OCI-LY1 (cell line): ENCODE data around the gene APOC4.

ENCODE experiments used
- H2AFZ ChIP-seq: fragments of 200-600 bp; sonication (generic), shearing (Covaris generic); 2 replicates; pipeline ENCODE4 v1.6.0; 2014; ENCODE audit warnings: antibody characterized with exemption, mild to moderate bottlenecking, low read length
- H3F3A ChIP-seq: fragments of 200-600 bp; sonication (generic), shearing (Covaris generic); 2 replicates; pipeline ENCODE4 v1.6.0; 2014; ENCODE audit warnings: mild to moderate bottlenecking, antibody characterized with exemption, low read length, moderate library complexity; ENCODE audit not compliant: insufficient read depth
- H3K27ac ChIP-seq: fragments of 200-600 bp; sonication (generic); 2 replicates; pipeline ENCODE4 v1.5.1; 2014; ENCODE audit warnings: low read length, mixed run types, mild to moderate bottlenecking, low read depth; ENCODE audit not compliant: poor library complexity, severe bottlenecking
- H3K27me3 ChIP-seq: fragments of 200-600 bp; sonication (generic); 2 replicates; pipeline ENCODE4 v1.6.0; 2014; ENCODE audit warnings: antibody characterized with exemption, mild to moderate bottlenecking, low read length, moderate library complexity; ENCODE audit not compliant: insufficient read depth
- H3K36me3 ChIP-seq: fragments of 200-600 bp; sonication (generic); 2 replicates; pipeline ENCODE4 v1.6.1; 2014; ENCODE audit warnings: mild to moderate bottlenecking, antibody characterized with exemption, low read length, moderate library complexity, mixed read lengths; ENCODE audit not compliant: insufficient read depth
- H3K4me1 ChIP-seq: fragments of 200-600 bp; sonication (generic); 2 replicates; pipeline ENCODE4 v1.5.1; 2014; ENCODE audit warnings: mild to moderate bottlenecking, low read length, moderate library complexity; ENCODE audit not compliant: insufficient read depth, severe bottlenecking
- H3K4me2 ChIP-seq: fragments of 200-600 bp; sonication (generic), shearing (Covaris generic); 2 replicates; pipeline ENCODE4 v1.6.1; 2014; ENCODE audit warnings: low read length
- H3K4me3 ChIP-seq: fragments of 200-600 bp; sonication (generic); 2 replicates; pipeline ENCODE4 v1.5.1; 2014; ENCODE audit warnings: low read length, low read depth, mild to moderate bottlenecking, mixed read lengths; ENCODE audit not compliant: poor library complexity, severe bottlenecking
- H3K79me2 ChIP-seq: fragments of 200-600 bp; shearing (Covaris generic); 2 replicates; pipeline ENCODE4 v1.6.1; 2016; ENCODE audit warnings: mixed run types, low read length, mixed read lengths; ENCODE audit not compliant: insufficient read depth
- H3K9ac ChIP-seq: fragments of 200-600 bp; sonication (generic), shearing (Covaris generic); 2 replicates; pipeline ENCODE4 v1.6.1; 2014; ENCODE audit warnings: mild to moderate bottlenecking, low read length, mixed read lengths
- H3K9me2 ChIP-seq: fragments of 200-600 bp; sonication (generic), shearing (Covaris generic); 2 replicates; pipeline ENCODE4 v1.6.1; 2014; ENCODE audit warnings: low read depth, mild to moderate bottlenecking, low read length, mixed read lengths
- H3K9me3 ChIP-seq: fragments of 200-600 bp; shearing (Covaris generic); 2 replicates; pipeline ENCODE4 v1.6.1; 2014; ENCODE audit warnings: low read length, mixed read lengths
- H4K20me1 ChIP-seq: fragments of 200-600 bp; sonication (generic), shearing (Covaris generic); 2 replicates; pipeline ENCODE4 v1.6.0; 2016; ENCODE audit warnings: mild to moderate bottlenecking, low read length; ENCODE audit not compliant: insufficient read depth
- CTCF ChIP-seq: fragments of 200-600 bp; sonication (generic), shearing (Covaris generic); IDR thresholded peaks from 2 replicates; pipeline ENCODE4 v1.5.1; 2017; ENCODE audit warnings: mild to moderate bottlenecking, antibody characterized with exemption, low read length, moderate library complexity, mixed read lengths
- EZH2 ChIP-seq: fragments of 200-600 bp; sonication (generic), shearing (Covaris generic); IDR thresholded peaks from 2 replicates; pipeline ENCODE4 v1.8.0; 2017; ENCODE audit warnings: borderline replicate concordance, mixed run types, mild to moderate bottlenecking, antibody characterized with exemption, low read length, moderate library complexity, mixed read lengths

APOC4 gene

GRCh38 chr19:44927746-44928145, 14.3 kb upstream of the APOC4 start:
- no peak overlapping the region for H3K9ac ChIP-seq
- no peak overlapping the region for H2AFZ ChIP-seq
- no peaks in the 10 kb centered on the region for H3K9me2 ChIP-seq
- H3K27me3 ChIP-seq = peaks cover 3% of the 10 kb centered on the region; the same call in 1 of the 2 replicates
- H4K20me1 ChIP-seq = no peaks in the 10 kb centered on the region
- H3K4me3 ChIP-seq = no peak overlapping the region
- H3K9me3 ChIP-seq = no peaks in the 10 kb centered on the region
- no peaks in the 10 kb centered on the region for H3K4me1 ChIP-seq
- H3K36me3 ChIP-seq = no peaks in the 10 kb centered on the region
- no peaks in the 10 kb centered on the region for H3K79me2 ChIP-seq
- TF ChIP-seq EZH2 = no peak
- TF ChIP-seq CTCF = no peak
- H3K27ac ChIP-seq = no peak overlapping the region
- no peaks in the 10 kb centered on the region for H3F3A ChIP-seq
- H3K4me2 ChIP-seq = no peak overlapping the region

DNA sequence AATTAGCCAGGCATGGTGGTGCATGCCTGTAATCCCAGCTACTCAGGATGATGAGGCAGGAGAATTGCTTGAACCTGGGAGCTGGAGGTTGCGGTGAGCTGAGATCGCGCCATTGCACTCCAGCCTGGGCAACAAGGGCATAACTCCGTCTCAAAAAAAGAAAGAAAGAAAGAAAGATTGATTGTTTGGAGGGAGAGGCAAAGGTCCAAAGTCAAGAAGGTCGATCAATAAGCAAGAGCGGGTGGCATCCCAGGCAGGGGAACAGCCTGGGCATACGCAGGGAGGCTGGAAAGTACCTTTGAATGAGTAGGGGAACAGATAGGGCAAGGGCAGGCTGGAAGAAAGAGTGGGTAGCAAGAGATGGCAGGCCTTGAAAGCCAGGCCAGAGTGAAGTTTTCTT, 11.9 kb upstream of the APOC4 start:
- Histone ChIP-seq H3K36me3 (no peaks in the 10 kb centered on the region), H3K4me3 (no peak overlapping the region), H3K4me2 (no peak overlapping the region), H3K9me2 (no peaks in the 10 kb centered on the region), H3K27ac (no peak overlapping the region), H3F3A (no peaks in the 10 kb centered on the region), H3K4me1 (no peaks in the 10 kb centered on the region), H3K9me3 (no peaks in the 10 kb centered on the region), H3K9ac (no peak overlapping the region), H3K27me3 (peaks cover 3% of the 10 kb centered on the region; the same call in 1 of the 2 replicates), H4K20me1 (no peaks in the 10 kb centered on the region), H3K79me2 (no peaks in the 10 kb centered on the region), H2AFZ (no peak overlapping the region)
- TF ChIP-seq EZH2 (no peak), CTCF (no peak)

GRCh38 chr19:44931541-44931940, 10.5 kb upstream of the APOC4 start:
- H4K20me1 ChIP-seq = no peaks in the 10 kb centered on the region

More at GRCh38 chr19:44931541-44931940, 10.5 kb upstream of the APOC4 start:
- TF ChIP-seq EZH2 (no peak), CTCF (no peak)
- Histone ChIP-seq H3K9me3 (no peaks in the 10 kb centered on the region), H3K4me1 (no peaks in the 10 kb centered on the region), H3K9me2 (no peaks in the 10 kb centered on the region), H3K4me2 (no peak overlapping the region), H3F3A (no peaks in the 10 kb centered on the region), H3K79me2 (no peaks in the 10 kb centered on the region), H3K27ac (no peak overlapping the region), H3K4me3 (no peak overlapping the region), H2AFZ (no peak overlapping the region), H3K9ac (no peak overlapping the region), H3K36me3 (no peaks in the 10 kb centered on the region), H3K27me3 (no peaks in the 10 kb centered on the region; the same call in 1 of the 2 replicates)
